Measurements from ENCODE around the gene AXIN2. TPM values are rescaled to one million over a fixed set of nuclear protein-coding genes. Genes with fewer than 3 reads are reported as not detected.

Gene AXIN2
- total RNA-seq, 4 donors from 2014 or later = 15.3 to 23.7 (median 20.5) TPM

DNA sequence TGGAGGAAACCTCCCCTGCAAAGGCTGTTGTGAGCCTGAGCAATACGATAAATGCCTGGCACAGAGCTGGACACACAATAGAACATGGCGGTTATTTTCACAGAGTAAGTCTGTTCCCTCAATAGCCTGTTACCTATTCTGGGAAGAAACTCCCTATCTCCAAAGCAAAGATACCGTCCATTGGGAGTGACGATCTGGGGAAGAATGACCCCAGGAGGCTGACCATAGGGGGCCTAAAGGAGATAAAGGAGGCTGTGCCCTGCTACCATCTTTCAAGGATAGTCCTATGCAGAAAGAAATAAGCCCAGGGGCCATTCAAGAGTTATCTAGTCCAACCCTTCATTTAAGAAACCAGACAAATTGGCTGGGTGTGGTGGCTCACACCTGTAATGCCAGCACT lies 4.1 kb upstream of the AXIN2 start:
- peaks cover 0 to 15% (median 3%) of the 10 kb centered on the region in 4 donors for H3K4me1 ChIP-seq
- WGBS, 2 donors = 88 to 90% methylated on average over 4 of the region's 4 CpGs
- H3K27ac ChIP-seq = no peak overlapping the region
- H3K27me3 ChIP-seq = no peaks in the 10 kb centered on the region
- TF ChIP-seq EP300 (IDR thresholded peaks at IDR 0.05) (no peak), POLR2A (IDR thresholded peaks at IDR 0.05) (no peak)
- TF ChIP-seq, protein P1, sequence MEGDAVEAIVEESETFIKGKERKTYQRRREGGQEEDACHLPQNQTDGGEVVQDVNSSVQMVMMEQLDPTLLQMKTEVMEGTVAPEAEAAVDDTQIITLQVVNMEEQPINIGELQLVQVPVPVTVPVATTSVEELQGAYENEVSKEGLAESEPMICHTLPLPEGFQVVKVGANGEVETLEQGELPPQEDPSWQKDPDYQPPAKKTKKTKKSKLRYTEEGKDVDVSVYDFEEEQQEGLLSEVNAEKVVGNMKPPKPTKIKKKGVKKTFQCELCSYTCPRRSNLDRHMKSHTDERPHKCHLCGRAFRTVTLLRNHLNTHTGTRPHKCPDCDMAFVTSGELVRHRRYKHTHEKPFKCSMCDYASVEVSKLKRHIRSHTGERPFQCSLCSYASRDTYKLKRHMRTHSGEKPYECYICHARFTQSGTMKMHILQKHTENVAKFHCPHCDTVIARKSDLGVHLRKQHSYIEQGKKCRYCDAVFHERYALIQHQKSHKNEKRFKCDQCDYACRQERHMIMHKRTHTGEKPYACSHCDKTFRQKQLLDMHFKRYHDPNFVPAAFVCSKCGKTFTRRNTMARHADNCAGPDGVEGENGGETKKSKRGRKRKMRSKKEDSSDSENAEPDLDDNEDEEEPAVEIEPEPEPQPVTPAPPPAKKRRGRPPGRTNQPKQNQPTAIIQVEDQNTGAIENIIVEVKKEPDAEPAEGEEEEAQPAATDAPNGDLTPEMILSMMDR (IDR thresholded peaks at IDR 0.05) = no peak
- H3K9me3 ChIP-seq = no peaks in the 10 kb centered on the region
- no peaks in the 10 kb centered on the region for H3K36me3 ChIP-seq
- DNase-seq (ENCODE audit: low spot score in 2 of 2) = no peak
- no peak overlapping the region for H3K4me3 ChIP-seq

DNA sequence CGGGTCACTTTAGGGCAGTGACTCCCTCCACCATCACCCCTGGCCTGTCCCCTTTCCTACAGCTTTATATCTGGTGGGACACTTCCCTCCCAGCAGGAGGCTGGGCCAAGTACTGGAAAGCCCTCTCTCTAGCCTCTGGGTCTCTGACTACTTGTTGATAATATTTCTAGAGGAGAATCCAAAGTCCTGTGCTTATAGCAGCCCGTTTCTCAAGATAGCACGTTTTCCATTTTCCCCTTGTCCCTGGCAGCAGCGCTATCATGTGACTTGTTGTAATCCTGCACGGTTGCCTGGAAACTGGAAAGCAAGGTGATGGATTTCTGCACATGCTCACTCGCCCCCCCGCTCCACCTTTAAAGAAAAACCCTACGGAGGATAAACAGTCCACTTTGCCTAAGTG lies 3.3 kb upstream of the AXIN2 start:
- DNase-seq (ENCODE audit: low spot score in 2 of 2) = no peak
- peaks cover 0 to 15% (median 3%) of the 10 kb centered on the region in 4 donors for H3K4me1 ChIP-seq
- H3K27ac ChIP-seq = peak overlapping the region in 1 of 4 donors; percentile 45
- H3K9me3 ChIP-seq = no peaks in the 10 kb centered on the region
- H3K36me3 ChIP-seq = no peaks in the 10 kb centered on the region
- 39 to 41% methylated on average over 8 of the region's 8 CpGs for WGBS, 2 donors
- H3K27me3 ChIP-seq = no peaks in the 10 kb centered on the region
- TF ChIP-seq EP300 (IDR thresholded peaks at IDR 0.05) (no peak), POLR2A (IDR thresholded peaks at IDR 0.05) (no peak)
- TF ChIP-seq, protein P1 (IDR thresholded peaks at IDR 0.05) = no peak
- no peak overlapping the region for H3K4me3 ChIP-seq

DNA sequence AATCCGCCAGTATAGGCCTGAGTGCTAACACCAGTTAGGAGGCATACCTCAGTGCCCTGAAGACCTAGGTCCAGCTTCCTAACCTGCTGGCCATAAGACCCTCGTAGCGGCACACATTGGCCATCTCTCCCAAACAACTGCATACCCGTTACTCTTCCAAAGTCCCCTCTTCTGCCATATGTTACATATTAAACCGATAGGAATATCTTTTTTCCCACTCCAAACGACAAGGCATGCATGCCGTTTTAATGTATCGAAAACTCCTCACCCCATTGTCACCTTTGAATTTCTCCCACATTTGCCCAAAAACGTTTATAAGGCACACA lies 721 bp upstream of the AXIN2 start:
- no peak for DNase-seq (ENCODE audit: low spot score in 2 of 2)
- 51% methylated on average over 9 of the region's 9 CpGs for WGBS, 2 donors
- H3K27me3 ChIP-seq = no peaks in the 10 kb centered on the region
- no peak for TF ChIP-seq POLR2A (IDR thresholded peaks at IDR 0.05)
- no peak for TF ChIP-seq EP300 (IDR thresholded peaks at IDR 0.05)
- TF ChIP-seq, protein P1 (IDR thresholded peaks at IDR 0.05) = no peak
- no peaks in the 10 kb centered on the region for H3K36me3 ChIP-seq
- no peaks in the 10 kb centered on the region for H3K9me3 ChIP-seq
- peaks cover 0 to 23% (median 9%) of the 10 kb centered on the region in 4 donors for H3K4me1 ChIP-seq
- peak overlapping the region in 3 of 4 donors; percentile 36 to 90 (median 89) for H3K27ac ChIP-seq
- H3K4me3 ChIP-seq = peak overlapping the region; percentile 74 to 98 (median 86)

DNA sequence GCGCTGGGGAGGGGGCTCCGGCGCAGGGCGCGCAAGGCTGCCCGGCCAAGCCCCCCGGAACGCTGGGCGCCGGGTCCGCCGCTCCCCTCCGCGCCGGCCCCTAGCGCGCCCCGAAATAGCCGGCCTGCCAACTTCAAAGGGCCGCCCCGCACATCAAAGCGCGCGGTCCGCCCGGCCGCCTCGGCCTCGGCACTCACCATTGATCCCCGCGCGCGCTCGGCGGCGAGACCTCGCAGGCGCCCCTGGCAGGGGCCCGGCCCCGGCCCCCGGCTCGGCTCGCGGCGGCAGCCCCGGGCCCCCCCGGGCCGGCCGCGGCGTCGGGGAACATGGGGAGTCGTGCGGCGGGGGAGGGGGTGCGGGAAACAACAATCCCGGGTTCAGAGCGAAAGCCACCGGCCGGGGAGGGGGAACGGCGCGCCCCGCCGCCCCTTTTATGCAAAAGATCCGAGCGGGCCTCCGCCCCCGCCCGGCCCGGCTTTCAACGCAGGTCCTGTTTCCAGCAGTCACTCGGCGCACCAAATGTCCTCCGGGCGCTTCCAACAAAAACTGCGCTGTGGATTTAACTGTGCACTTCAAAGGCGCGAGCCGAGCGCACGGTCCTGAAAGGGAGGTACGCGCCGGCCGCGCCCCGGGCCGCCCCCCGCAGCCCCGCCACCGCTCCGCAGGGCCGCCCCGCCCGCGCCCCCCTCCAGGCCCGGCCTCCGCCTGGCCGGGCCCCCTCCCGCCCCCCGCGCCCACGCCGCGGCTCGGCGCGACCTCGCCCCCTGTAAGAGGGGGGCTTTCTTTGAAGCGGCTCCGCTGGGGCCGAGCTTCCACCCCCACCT lies 608 bp downstream of the AXIN2 start:
- WGBS, 2 donors = 0 to 1% methylated on average over 23 to 25 of the region's 113 CpGs
- TF ChIP-seq, protein P1 (IDR thresholded peaks at IDR 0.05) = no peak
- TF ChIP-seq POLR2A (IDR thresholded peaks at IDR 0.05) = peak in 1 of 2 donors; percentile 30
- TF ChIP-seq EP300 (IDR thresholded peaks at IDR 0.05) = peak in 1 of 2 donors; percentile 69
- H3K27ac ChIP-seq = peak overlapping the region; percentile 85 to 90 (median 90)
- H3K36me3 ChIP-seq = no peaks in the 10 kb centered on the region
- H3K4me3 ChIP-seq = peak overlapping the region; percentile 74 to 98 (median 86)
- peaks cover 0 to 25% (median 12%) of the 10 kb centered on the region in 4 donors for H3K4me1 ChIP-seq
- H3K27me3 ChIP-seq = no peaks in the 10 kb centered on the region
- no peaks in the 10 kb centered on the region for H3K9me3 ChIP-seq
- DNase-seq (ENCODE audit: low spot score in 2 of 2) = peak; percentile 75 to 76

Data from tibial nerve (tissue), 4 donors.